ENCODE data around the gene BTC.
"Not testable (repeated sequence)": the region's sequence is repeated elsewhere in the genome, so short reads cannot be mapped to it uniquely, and the experiment has no call there.

BTC gene

GRCh38 chr4:74794382-74795010 lies at the start of gene BTC:
BTC (minus strand) TSS chr4:74794523; CDS start chr4:74794325, 198 bp downstream.
- peak within 1 kb of the TSS; percentile 56 for H3K4me3 Mint-ChIP-seq

GRCh38 chr4:74840936-74841509 lies 46.7 kb upstream of the BTC start:
- no peaks in the 10 kb centered on the region for H3K36me3 Mint-ChIP-seq (ENCODE audit: low read depth)
- H3K4me3 Mint-ChIP-seq = no peak overlapping the region
- H3K27ac Mint-ChIP-seq = no peak overlapping the region
- H3K9me3 Mint-ChIP-seq = no peaks in the 10 kb centered on the region
- H3K4me1 Mint-ChIP-seq (ENCODE audit: low read depth) = no peaks in the 10 kb centered on the region
- H3K27me3 Mint-ChIP-seq = no peaks in the 10 kb centered on the region
- intact Hi-C loops (cut with micrococcal nuclease) = no loop called here

More at GRCh38 chr4:74794382-74795010, at the start of gene BTC:
- Mint-ChIP-seq H3K9me3 (no peaks in the 10 kb centered on the region), H3K27me3 (peaks cover 38% of the 10 kb centered on the region), H3K36me3 (ENCODE audit: low read depth) (no peaks in the 10 kb centered on the region), H3K4me1 (ENCODE audit: low read depth) (peaks cover 10% of the 10 kb centered on the region), H3K27ac (no peak within 1 kb of the TSS)
- intact Hi-C loops (cut with micrococcal nuclease) = no loop called here

GRCh38 chr4:74838746-74839370 lies 44.5 kb upstream of the BTC start:
- Mint-ChIP-seq H3K27me3 (no peaks in the 10 kb centered on the region), H3K36me3 (ENCODE audit: low read depth) (no peaks in the 10 kb centered on the region), H3K4me1 (ENCODE audit: low read depth) (no peaks in the 10 kb centered on the region), H3K27ac (no peak overlapping the region), H3K4me3 (no peak overlapping the region), H3K9me3 (no peaks in the 10 kb centered on the region)
- intact Hi-C loops (cut with micrococcal nuclease) = no loop called here

- H3K27me3 Mint-ChIP-seq = no peaks in the 10 kb centered on the region
- intact Hi-C loops (cut with micrococcal nuclease) = no loop called here
- H3K9me3 Mint-ChIP-seq = peaks cover 26% of the 10 kb centered on the region
- no peaks in the 10 kb centered on the region for H3K4me1 Mint-ChIP-seq (ENCODE audit: low read depth)
- H3K4me3 Mint-ChIP-seq = no peak overlapping the region
- no peaks in the 10 kb centered on the region for H3K36me3 Mint-ChIP-seq (ENCODE audit: low read depth)
- no peak overlapping the region for H3K27ac Mint-ChIP-seq
These were observed 36.6 kb upstream of the BTC start for GRCh38 chr4:74830928-74831327.

GRCh38 chr4:74823194-74823593 lies 28.9 kb upstream of the BTC start:
- intact Hi-C loops (cut with micrococcal nuclease) = no loop called here
- Mint-ChIP-seq H3K4me1 (ENCODE audit: low read depth) (no peaks in the 10 kb centered on the region), H3K27me3 (no peaks in the 10 kb centered on the region), H3K36me3 (ENCODE audit: low read depth) (no peaks in the 10 kb centered on the region), H3K4me3 (no peak overlapping the region), H3K27ac (no peak overlapping the region), H3K9me3 (peaks cover 8% of the 10 kb centered on the region)

- intact Hi-C loops (cut with micrococcal nuclease) = no loop called here
- no peaks in the 10 kb centered on the region for H3K4me1 Mint-ChIP-seq (ENCODE audit: low read depth)
- no peak overlapping the region for H3K4me3 Mint-ChIP-seq
- H3K27ac Mint-ChIP-seq = no peak overlapping the region
- H3K9me3 Mint-ChIP-seq = peaks cover 3% of the 10 kb centered on the region
- H3K27me3 Mint-ChIP-seq = no peaks in the 10 kb centered on the region
- H3K36me3 Mint-ChIP-seq (ENCODE audit: low read depth) = no peaks in the 10 kb centered on the region
These were observed 28.3 kb upstream of the BTC start for GRCh38 chr4:74822603-74823002.

GRCh38 chr4:74821541-74821940 lies 27.2 kb upstream of the BTC start:
- Mint-ChIP-seq H3K36me3 (ENCODE audit: low read depth) (no peaks in the 10 kb centered on the region), H3K9me3 (no peaks in the 10 kb centered on the region), H3K27me3 (no peaks in the 10 kb centered on the region), H3K4me1 (ENCODE audit: low read depth) (no peaks in the 10 kb centered on the region), H3K27ac (no peak overlapping the region), H3K4me3 (no peak overlapping the region)
- intact Hi-C loops (cut with micrococcal nuclease) = no loop called here

- Mint-ChIP-seq H3K27ac (no peak overlapping the region), H3K4me3 (no peak overlapping the region), H3K9me3 (no peaks in the 10 kb centered on the region), H3K4me1 (ENCODE audit: low read depth) (peaks cover 5% of the 10 kb centered on the region), H3K27me3 (no peaks in the 10 kb centered on the region), H3K36me3 (ENCODE audit: low read depth) (no peaks in the 10 kb centered on the region)
- intact Hi-C loops (cut with micrococcal nuclease) = no loop called here
These were observed 19.7 kb upstream of the BTC start for GRCh38 chr4:74814052-74814451.

GRCh38 chr4:74812056-74812455 lies 17.7 kb upstream of the BTC start:
- H3K27ac Mint-ChIP-seq; H3K4me3 Mint-ChIP-seq; intact Hi-C loops (cut with micrococcal nuclease); H3K36me3 Mint-ChIP-seq (ENCODE audit: low read depth); H3K27me3 Mint-ChIP-seq; H3K9me3 Mint-ChIP-seq; H3K4me1 Mint-ChIP-seq (ENCODE audit: low read depth): not testable (repeated sequence)

GRCh38 chr4:74805601-74806000 lies 11.3 kb upstream of the BTC start:
- Mint-ChIP-seq H3K4me1 (ENCODE audit: low read depth) (no peaks in the 10 kb centered on the region), H3K9me3 (no peaks in the 10 kb centered on the region), H3K36me3 (ENCODE audit: low read depth) (no peaks in the 10 kb centered on the region), H3K4me3 (no peak overlapping the region), H3K27me3 (no peaks in the 10 kb centered on the region), H3K27ac (no peak overlapping the region)
- intact Hi-C loops (cut with micrococcal nuclease) = no loop called here

- H3K27ac Mint-ChIP-seq = no peak overlapping the region
- H3K4me1 Mint-ChIP-seq (ENCODE audit: low read depth) = no peaks in the 10 kb centered on the region
- intact Hi-C loops (cut with micrococcal nuclease) = no loop called here
- no peak overlapping the region for H3K4me3 Mint-ChIP-seq
- no peaks in the 10 kb centered on the region for H3K36me3 Mint-ChIP-seq (ENCODE audit: low read depth)
- no peaks in the 10 kb centered on the region for H3K9me3 Mint-ChIP-seq
- H3K27me3 Mint-ChIP-seq = peaks cover 8% of the 10 kb centered on the region
These were observed 6.0 kb upstream of the BTC start for GRCh38 chr4:74800310-74800709.

- intact Hi-C loops (cut with micrococcal nuclease) = no loop called here
- Mint-ChIP-seq H3K4me1 (ENCODE audit: low read depth) (peaks cover 10% of the 10 kb centered on the region), H3K36me3 (ENCODE audit: low read depth) (no peaks in the 10 kb centered on the region), H3K4me3 (no peak overlapping the region), H3K27ac (no peak overlapping the region), H3K27me3 (peaks cover 38% of the 10 kb centered on the region), H3K9me3 (no peaks in the 10 kb centered on the region)
These were observed 2.3 kb upstream of the BTC start for GRCh38 chr4:74796631-74797030.

- Mint-ChIP-seq H3K27me3 (peaks cover 38% of the 10 kb centered on the region), H3K36me3 (ENCODE audit: low read depth) (no peaks in the 10 kb centered on the region)
- intact Hi-C loops (cut with micrococcal nuclease) = no loop called here
These were observed 454 bp downstream of the BTC start for GRCh38 chr4:74793757-74794381.

GRCh38 chr4:74790652-74791051 lies 3.7 kb downstream of the BTC start:
- intact Hi-C loops (cut with micrococcal nuclease) = no loop called here

More at GRCh38 chr4:74793757-74794381, 454 bp downstream of the BTC start:
- peaks cover 10% of the 10 kb centered on the region for H3K4me1 Mint-ChIP-seq (ENCODE audit: low read depth)
- H3K27ac Mint-ChIP-seq = no peak overlapping the region
- H3K9me3 Mint-ChIP-seq = no peaks in the 10 kb centered on the region
- peak overlapping the region; percentile 56 for H3K4me3 Mint-ChIP-seq

More at GRCh38 chr4:74790652-74791051, 3.7 kb downstream of the BTC start:
- H3K9me3 Mint-ChIP-seq = no peaks in the 10 kb centered on the region
- H3K4me1 Mint-ChIP-seq (ENCODE audit: low read depth) = peaks cover 10% of the 10 kb centered on the region
- no peak overlapping the region for H3K27ac Mint-ChIP-seq
- H3K36me3 Mint-ChIP-seq (ENCODE audit: low read depth) = no peaks in the 10 kb centered on the region
- H3K27me3 Mint-ChIP-seq = peaks cover 32% of the 10 kb centered on the region
- no peak overlapping the region for H3K4me3 Mint-ChIP-seq

All from dendritic cell treated with granulocyte-macrophage colony-stimulating factor and Interleukin-4, amounts not matched to agents 40 ng/mL and 50 ng/mL, for 4 days (primary cell).